Lower leg skin (tissue), 4 donors: ENCODE results near the gene CPA5. TPM values are rescaled to one million over a fixed set of nuclear protein-coding genes. Genes with fewer than 3 reads are reported as not detected.
A peak's percentile ranks its signal among the peaks of the same experiment; 100 is the strongest.

Experiments used
- DNase-seq, 2 donors: peaks; one replicate each; pipeline ENCODE4 v3.0.0-alpha.2; 2019; ENCODE audit warnings: low spot score in 2 of 2
- H3K4me3 ChIP-seq: fragments of 200-600 bp; sonication (generic); 2 replicates; pipeline ENCODE4 v1.5.1; 2017; ENCODE audit warnings: mild to moderate bottlenecking, low read depth; ENCODE audit not compliant: poor library complexity, severe bottlenecking
- CTCF ChIP-seq, 3 donors: fragments of 450-650 bp; IDR thresholded peaks; one replicate each; pipeline ENCODE4 v1.5.1; 2016; ENCODE audit warnings: antibody characterized with exemption in 3 of 3, mild to moderate bottlenecking in 3 of 3, moderate library complexity in 2 of 3
- POLR2A ChIP-seq, 2 donors: fragments of 450-650 bp; IDR thresholded peaks; one replicate each; pipeline ENCODE4 v1.6.1; 2016 to 2017; ENCODE audit warnings: antibody characterized with exemption in 2 of 2, mild to moderate bottlenecking in 1 of 2, moderate library complexity in 1 of 2
- WGBS, 2 donors: methylation state at CpG; one replicate each; pipeline ENCODE4 v1.1.5; 2018; 5-methylcytosine and 5-hydroxymethylcytosine counted together
- intact Hi-C: fragments of 100-400 bp; cut with DNase I; formaldehyde crosslinking; loops from one replicate; pipeline ENCODE4 v1.15.0; 2023; ENCODE audit warnings: low total_unique reads
- total RNA-seq, 4 donors: library from RNA; depleted of rRNA; stranded (reverse); fragments of >200 nt; gene quantifications; one replicate each; pipeline ENCODE4 v1.1.0, GENCODE V29; 2016

CPA5 gene
- total RNA-seq, 4 donors from 2014 or later, result not detected

GRCh38 chr7:130334274-130334673, 10.3 kb upstream of the CPA5 start:
- H3K4me3 ChIP-seq, result no peak overlapping the region
- 28 to 36% methylated on average over 6 of the region's 6 CpGs for WGBS, 2 donors
- DNase-seq, result peak in 1 of 2 donors; percentile 10

GRCh38 chr7:130337410-130337971, 7.1 kb upstream of the CPA5 start:
- TF ChIP-seq POLR2A (IDR thresholded peaks at IDR 0.05), result no peak
- no peak for TF ChIP-seq CTCF (IDR thresholded peaks at IDR 0.05)
- DNase-seq, result peak in 1 of 2 donors; percentile 57
- no peak overlapping the region for H3K4me3 ChIP-seq
- WGBS, 2 donors, result 72 to 83% methylated on average over 5 to 6 of the region's 6 CpGs
- intact Hi-C loops, result no loop called here

More at GRCh38 chr7:130334274-130334673, 10.3 kb upstream of the CPA5 start:
- intact Hi-C loops, result no loop called here
- TF ChIP-seq POLR2A (IDR thresholded peaks at IDR 0.05), result no peak
- TF ChIP-seq CTCF (IDR thresholded peaks at IDR 0.05), result no peak

GRCh38 chr7:130338233-130338632, 6.4 kb upstream of the CPA5 start:
- intact Hi-C loops, result no loop called here
- WGBS, 2 donors, result 90 to 96% methylated on average over 3 of the region's 3 CpGs

GRCh38 chr7:130341882-130342281, 2.7 kb upstream of the CPA5 start:
- H3K4me3 ChIP-seq, result no peak overlapping the region
- no peak for DNase-seq
- TF ChIP-seq POLR2A (IDR thresholded peaks at IDR 0.05), result no peak
- TF ChIP-seq CTCF (IDR thresholded peaks at IDR 0.05), result no peak
- 96% methylated on average over 4 of the region's 4 CpGs for WGBS, 2 donors
- intact Hi-C loops, result no loop called here

More at GRCh38 chr7:130338233-130338632, 6.4 kb upstream of the CPA5 start:
- no peak for TF ChIP-seq POLR2A (IDR thresholded peaks at IDR 0.05)
- TF ChIP-seq CTCF (IDR thresholded peaks at IDR 0.05), result no peak
- peak in 1 of 2 donors; percentile 2 for DNase-seq
- H3K4me3 ChIP-seq, result no peak overlapping the region

- 95 to 96% methylated on average over 3 of the region's 3 CpGs for WGBS, 2 donors
- no peak for TF ChIP-seq CTCF (IDR thresholded peaks at IDR 0.05)
- no peak for TF ChIP-seq POLR2A (IDR thresholded peaks at IDR 0.05)
- no peak overlapping the region for H3K4me3 ChIP-seq
- intact Hi-C loops, result no loop called here
- DNase-seq, result no peak
Measured at GRCh38 chr7:130342701-130343380, 1.8 kb upstream of the CPA5 start.
